Breast epithelium (tissue), 4 donors: ENCODE measurements around the gene DCTN2. TPM values are rescaled to one million over a fixed set of nuclear protein-coding genes. Genes with fewer than 3 reads are reported as not detected.
"Not testable (repeated sequence)": the region's sequence is repeated elsewhere in the genome, so short reads cannot be mapped to it uniquely, and the experiment has no call there.

ENCODE experiments used
- DNase-seq, 2 donors: peaks; one replicate each; pipeline ENCODE4 v3.0.0-alpha.2; 2019; ENCODE audit warnings: low spot score in 2 of 2
- H3K27ac ChIP-seq, 2 donors: fragments of 200-600 bp; sonication (generic) in 1 of 2; one replicate each; pipeline ENCODE4 v1.5.1; 2016 to 2019; ENCODE audit warnings: mild to moderate bottlenecking in 1 of 2
- H3K27me3 ChIP-seq, 2 donors: fragments of 200-600 bp; sonication (generic) in 1 of 2; one replicate each; pipeline versions ENCODE4 v1.5.1 to v1.6.0; 2017 to 2019; ENCODE audit warnings: control low read depth in 1 of 2, mild to moderate bottlenecking in 1 of 2
- H3K36me3 ChIP-seq: fragments of 200-600 bp; one replicate; pipeline ENCODE4 v1.5.1; 2019
- H3K4me1 ChIP-seq, 2 donors: fragments of 200-600 bp; sonication (generic); one replicate each; pipeline ENCODE4 v1.5.1; 2016 to 2019; ENCODE audit warnings: control low read depth in 1 of 2
- H3K4me3 ChIP-seq, 3 donors: fragments of 200-600 bp; sonication (generic); 1 replicate in 2 of 3; 2 replicates in 1 of 3; pipeline ENCODE4 v1.5.1; 2016 to 2019; ENCODE audit warnings: mild to moderate bottlenecking in 3 of 3, moderate library complexity in 2 of 3
- H3K9me3 ChIP-seq, 2 donors: fragments of 200-600 bp; sonication (generic) in 1 of 2; one replicate each; pipeline ENCODE4 v1.5.1; 2016 to 2019; ENCODE audit warnings: control low read depth in 1 of 2
- CTCF ChIP-seq, 3 donors: fragments of 450-650 bp; IDR thresholded peaks; one replicate each; pipeline ENCODE4 v1.5.1; 2016 to 2017; ENCODE audit warnings: antibody characterized with exemption in 3 of 3, mild to moderate bottlenecking in 3 of 3, moderate library complexity in 3 of 3
- POLR2A ChIP-seq: fragments of 450-650 bp; IDR thresholded peaks from one replicate; pipeline ENCODE4 v1.6.1; 2016; ENCODE audit warnings: antibody characterized with exemption, mild to moderate bottlenecking, moderate library complexity
- POLR2AphosphoS5 ChIP-seq, 3 donors: sonication (generic); formaldehyde crosslinking; IDR thresholded peaks; one replicate each; pipeline ENCODE4 v1.6.1; 2017; ENCODE audit warnings: antibody characterized with exemption in 3 of 3
- intact Hi-C: fragments of 100-400 bp; cut with DNase I; formaldehyde crosslinking; loops from one replicate; pipeline ENCODE4 v1.15.1; 2023; ENCODE audit warnings: low total_unique reads
- total RNA-seq, 3 donors: library from RNA; depleted of rRNA; stranded (reverse); fragments of >200 nt; gene quantifications; one replicate each; pipeline ENCODE4 v1.1.0, GENCODE V29; 2016

DCTN2 gene
- total RNA-seq, 3 donors from 2014 or later: 108 to 138 (median 131) TPM

GRCh38 chr12:57590864-57591781 is 44.1 kb upstream of the DCTN2 start, which contains the start of gene PIP4K2C:
Gene PIP4K2C (plus strand): TSS chr12:57591192. CDS start chr12:57591290, 98 bp downstream.
- intact Hi-C loops: no loop called here
- H3K27ac ChIP-seq: peak within 1 kb of the TSS; percentile 82 to 87
- no peaks in the 10 kb centered on the region for H3K36me3 ChIP-seq
- TF ChIP-seq POLR2A: peak; percentile 27
- TF ChIP-seq POLR2AphosphoS5 (IDR thresholded peaks at IDR 0.05): peak in 2 of 3 donors; percentile 44 to 58
- no peak for TF ChIP-seq CTCF (IDR thresholded peaks at IDR 0.05)
- no peaks in the 10 kb centered on the region for H3K27me3 ChIP-seq
- DNase-seq: peak; percentile 85 to 88
- H3K4me1 ChIP-seq: peaks cover 0 to 10% of the 10 kb centered on the region in 2 donors
- H3K9me3 ChIP-seq: no peaks in the 10 kb centered on the region
- H3K4me3 ChIP-seq: peak within 1 kb of the TSS; percentile 75 to 99 (median 96)

GRCh38 chr12:57590479-57590863 is 43.5 kb upstream of the DCTN2 start:
- H3K9me3 ChIP-seq: no peaks in the 10 kb centered on the region
- intact Hi-C loops: no loop called here
- H3K4me1 ChIP-seq: peaks cover 0 to 10% of the 10 kb centered on the region in 2 donors
- no peak for TF ChIP-seq POLR2AphosphoS5 (IDR thresholded peaks at IDR 0.05)
- TF ChIP-seq CTCF (IDR thresholded peaks at IDR 0.05): no peak
- no peak for TF ChIP-seq POLR2A
- no peaks in the 10 kb centered on the region for H3K36me3 ChIP-seq
- DNase-seq: no peak
- peak overlapping the region; percentile 82 to 87 for H3K27ac ChIP-seq
- peak overlapping the region; percentile 75 to 99 (median 96) for H3K4me3 ChIP-seq
- H3K27me3 ChIP-seq: no peaks in the 10 kb centered on the region

GRCh38 chr12:57588951-57589610 is 42.1 kb upstream of the DCTN2 start:
- H3K27me3 ChIP-seq, H3K27ac ChIP-seq, DNase-seq, intact Hi-C loops, H3K9me3 ChIP-seq, H3K36me3 ChIP-seq, H3K4me3 ChIP-seq: not testable (repeated sequence)
- H3K4me1 ChIP-seq: peaks cover 0 to 10% of the 10 kb centered on the region in 2 donors

- Histone ChIP-seq H3K27ac (no peak overlapping the region), H3K9me3 (no peaks in the 10 kb centered on the region), H3K4me3 (no peak overlapping the region), H3K36me3 (no peaks in the 10 kb centered on the region), H3K4me1 (peaks cover 0 to 8% of the 10 kb centered on the region in 2 donors), H3K27me3 (no peaks in the 10 kb centered on the region)
- TF ChIP-seq POLR2A (no peak), CTCF (IDR thresholded peaks at IDR 0.05) (no peak), POLR2AphosphoS5 (IDR thresholded peaks at IDR 0.05) (no peak)
- intact Hi-C loops: no loop called here
- DNase-seq: no peak
Measured at GRCh38 chr12:57586832-57587429, 39.9 kb upstream of the DCTN2 start.

GRCh38 chr12:57586128-57586527 is 39.1 kb upstream of the DCTN2 start:
- Histone ChIP-seq H3K36me3 (no peaks in the 10 kb centered on the region), H3K9me3 (no peaks in the 10 kb centered on the region), H3K27ac (no peak overlapping the region), H3K27me3 (no peaks in the 10 kb centered on the region), H3K4me3 (no peak overlapping the region), H3K4me1 (peaks cover 0 to 4% of the 10 kb centered on the region in 2 donors)
- no peak for TF ChIP-seq POLR2AphosphoS5 (IDR thresholded peaks at IDR 0.05)
- TF ChIP-seq POLR2A: no peak
- TF ChIP-seq CTCF (IDR thresholded peaks at IDR 0.05): no peak
- DNase-seq: no peak
- intact Hi-C loops: no loop called here
